ENCODE data around the gene KANK2. TPM values are rescaled to one million over a fixed set of nuclear protein-coding genes. Genes with fewer than 3 reads are reported as not detected.
"Not testable (repeated sequence)": the region's sequence is repeated elsewhere in the genome, so short reads cannot be mapped to it uniquely, and the experiment has no call there.

The KANK2 gene
- polyA plus RNA-seq, 1 of the 3 experiments (the other 2 are of a cell fraction), result 92.4 TPM

DNA sequence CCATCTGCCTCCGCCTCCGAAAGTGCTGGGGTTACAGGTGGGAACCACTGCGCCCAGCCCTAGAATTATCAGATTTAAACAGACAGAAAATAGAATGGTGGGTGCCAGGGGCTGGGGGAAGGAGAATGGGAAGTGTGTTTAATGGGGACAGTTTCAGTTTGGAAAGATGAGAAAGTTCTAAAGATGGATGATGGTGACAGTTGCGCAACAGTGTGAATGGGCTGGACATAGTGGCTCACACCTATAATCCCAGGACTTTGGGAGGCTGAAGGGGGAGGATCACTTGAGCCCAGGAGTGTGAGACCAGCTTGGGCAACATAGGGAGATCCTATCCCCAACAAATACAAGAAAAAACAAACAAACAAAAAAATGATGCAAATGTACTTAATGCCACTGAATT is 15.9 kb downstream of the KANK2 start:
- H3K36me3 ChIP-seq (replicated peaks in 1 of 2; ENCODE audit: control insufficient read depth in 1 of 2, insufficient read depth in 2 of 2, low read length in 1 of 2), result peaks cover 7 to 75% of the 10 kb centered on the region in 2 experiments
- peaks cover 57% of the 10 kb centered on the region for H3K79me2 ChIP-seq (ENCODE audit: insufficient read depth)
- WGBS (ENCODE audit: low lambda C conversion rate), result 94% methylated on average over 4 of the region's 4 CpGs

GRCh38 chr19:11180975-11181374 is 16.4 kb downstream of the KANK2 start:
- H3K9ac ChIP-seq; H4K20me1 ChIP-seq (ENCODE audit: insufficient read depth); H3K4me1 ChIP-seq (ENCODE audit: control insufficient read depth in 1 of 2, insufficient read depth in 2 of 2, low read depth in 1 of 2, low read length in 1 of 2); H3K4me2 ChIP-seq; H3K4me3 ChIP-seq (ENCODE audit: low read depth in 2 of 2, low read length in 1 of 2); DNase-seq; H2AFZ ChIP-seq (ENCODE audit: low read depth); POLR2A ChIA-PET; H3K27ac ChIP-seq (ENCODE audit: low read depth in 2 of 2, low read length in 1 of 2); H3K9me2 ChIP-seq; H3K9me3 ChIP-seq; H3F3A ChIP-seq (replicated peaks; ENCODE audit: insufficient read depth); H3K27me3 ChIP-seq (ENCODE audit: insufficient read depth): not testable (repeated sequence)
- peaks cover 57% of the 10 kb centered on the region for H3K79me2 ChIP-seq (ENCODE audit: insufficient read depth)
- CTCF ChIA-PET, result interaction anchor here (0.8 kb wide), 1 partner anchor 55 kb away, joined by 4 read pairs; no protein-coding TSS in a partner anchor
- 87% methylated on average over 8 of the region's 8 CpGs for WGBS (ENCODE audit: low lambda C conversion rate)
- H3K36me3 ChIP-seq (replicated peaks in 1 of 2; ENCODE audit: control insufficient read depth in 1 of 2, insufficient read depth in 2 of 2, low read length in 1 of 2), result peaks cover 12 to 79% of the 10 kb centered on the region in 2 experiments

More for the DNA sequence above, 15.9 kb downstream of the KANK2 start:
- peaks cover 7% of the 10 kb centered on the region for H3F3A ChIP-seq (replicated peaks; ENCODE audit: insufficient read depth)
- H3K4me3 ChIP-seq (ENCODE audit: low read depth in 2 of 2, low read length in 1 of 2), result no peak overlapping the region
- CTCF ChIA-PET, result no interaction called here
- no peaks in the 10 kb centered on the region for H3K27me3 ChIP-seq (ENCODE audit: insufficient read depth)
- no peak for DNase-seq
- H3K27ac ChIP-seq (ENCODE audit: low read depth in 2 of 2, low read length in 1 of 2), result no peak overlapping the region
- H3K4me2 ChIP-seq, result no peak overlapping the region
- H2AFZ ChIP-seq (ENCODE audit: low read depth), result no peak overlapping the region
- H3K9me3 ChIP-seq, result no peaks in the 10 kb centered on the region
- H3K4me1 ChIP-seq (ENCODE audit: control insufficient read depth in 1 of 2, insufficient read depth in 2 of 2, low read depth in 1 of 2, low read length in 1 of 2), result no peaks in the 10 kb centered on the region
- H3K9ac ChIP-seq, result no peak overlapping the region
- peaks cover 4% of the 10 kb centered on the region; the same call in 1 of the 2 replicates for H4K20me1 ChIP-seq (ENCODE audit: insufficient read depth)
- POLR2A ChIA-PET, result no interaction called here
- no peaks in the 10 kb centered on the region for H3K9me2 ChIP-seq
- TF ChIP-seq FOXM1 (IDR thresholded peaks at IDR 0.05; ENCODE audit: low read depth) (no peak), EP300 (IDR thresholded peaks at IDR 0.05; ENCODE audit: borderline replicate concordance in 1 of 2, low read depth in 1 of 2, low read length in 1 of 2) (no peak), GABPA (IDR thresholded peaks at IDR 0.05; ENCODE audit: low read depth) (no peak), GATA2 (CRISPR knock-in tag; IDR thresholded peaks at IDR 0.05) (no peak), EZH2phosphoT487 (IDR thresholded peaks at IDR 0.05; ENCODE audit: borderline replicate concordance, low read depth) (no peak), TCF12 (IDR thresholded peaks at IDR 0.05) (no peak), FOSL2 (IDR thresholded peaks at IDR 0.05; ENCODE audit: borderline replicate concordance, low read depth) (no peak), TEAD4 (IDR thresholded peaks at IDR 0.05; ENCODE audit: borderline replicate concordance, insufficient read depth) (no peak), MEF2A (IDR thresholded peaks at IDR 0.05; ENCODE audit: borderline replicate concordance, low read depth) (no peak), SMC3 (IDR thresholded peaks at IDR 0.05; ENCODE audit: low read depth, low read length) (no peak), FOXJ3 (CRISPR knock-in tag; IDR thresholded peaks at IDR 0.05) (no peak), TAF1 (IDR thresholded peaks at IDR 0.05; ENCODE audit: borderline replicate concordance, low read depth, low read length) (no peak)

DNA sequence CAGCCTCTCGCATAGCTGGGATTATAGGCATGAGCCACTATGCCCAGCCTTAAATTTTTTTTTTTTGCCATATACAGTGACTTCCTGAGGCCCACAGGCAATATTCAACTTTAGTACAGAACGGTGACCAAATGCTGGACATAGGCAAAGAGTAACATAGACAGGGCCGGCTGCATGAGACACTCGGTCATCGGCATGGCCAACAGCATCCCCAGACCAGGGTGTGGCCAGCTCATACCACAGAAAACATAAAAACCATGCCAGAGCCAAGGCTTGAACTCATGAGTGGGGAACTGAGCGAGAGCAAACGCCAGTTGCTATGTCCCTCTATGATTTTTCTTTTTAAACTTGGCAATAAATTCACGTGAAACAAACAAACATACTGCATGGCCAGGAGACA is 17.0 kb downstream of the KANK2 start:
- Histone ChIP-seq H3K4me3 (ENCODE audit: low read depth in 2 of 2, low read length in 1 of 2) (no peak overlapping the region), H3K9ac (no peak overlapping the region), H3K27me3 (ENCODE audit: insufficient read depth) (no peaks in the 10 kb centered on the region), H3K9me3 (no peaks in the 10 kb centered on the region), H2AFZ (ENCODE audit: low read depth) (no peak overlapping the region), H3K4me1 (ENCODE audit: control insufficient read depth in 1 of 2, insufficient read depth in 2 of 2, low read depth in 1 of 2, low read length in 1 of 2) (no peaks in the 10 kb centered on the region), H3K79me2 (ENCODE audit: insufficient read depth) (peaks cover 52% of the 10 kb centered on the region), H3K27ac (ENCODE audit: low read depth in 2 of 2, low read length in 1 of 2) (no peak overlapping the region), H3K36me3 (replicated peaks in 1 of 2; ENCODE audit: control insufficient read depth in 1 of 2, insufficient read depth in 2 of 2, low read length in 1 of 2) (peaks cover 18 to 74% of the 10 kb centered on the region in 2 experiments), H4K20me1 (ENCODE audit: insufficient read depth) (peaks cover 4% of the 10 kb centered on the region; the same call in 1 of the 2 replicates), H3F3A (replicated peaks; ENCODE audit: insufficient read depth) (peaks cover 7% of the 10 kb centered on the region), H3K9me2 (no peaks in the 10 kb centered on the region), H3K4me2 (no peak overlapping the region)
- POLR2A ChIA-PET, result no interaction called here
- no peak for TF ChIP-seq SIN3A (IDR thresholded peaks at IDR 0.05; ENCODE audit: borderline replicate concordance, low read depth, low read length)
- no peak for TF ChIP-seq YY1 (IDR thresholded peaks at IDR 0.05; ENCODE audit: low read depth)
- TF ChIP-seq MXI1 (IDR thresholded peaks at IDR 0.05; ENCODE audit: low read depth, low read length), result no peak
- no peak for TF ChIP-seq MAX (IDR thresholded peaks at IDR 0.05; ENCODE audit: low read depth)
- no peak for TF ChIP-seq SMC3 (IDR thresholded peaks at IDR 0.05; ENCODE audit: low read depth, low read length)
- TF ChIP-seq GABPA (IDR thresholded peaks at IDR 0.05; ENCODE audit: low read depth), result no peak
- no peak for TF ChIP-seq RXRA (IDR thresholded peaks at IDR 0.05; ENCODE audit: borderline replicate concordance, low read depth)
- no peak for TF ChIP-seq POLR2AphosphoS5 (IDR thresholded peaks at IDR 0.05; ENCODE audit: low read depth, low read length)
- TF ChIP-seq ELF1 (IDR thresholded peaks at IDR 0.05), result no peak
- TF ChIP-seq NRF1 (IDR thresholded peaks at IDR 0.05; ENCODE audit: low read depth, low read length), result no peak
- TF ChIP-seq RCOR1 (IDR thresholded peaks at IDR 0.05; ENCODE audit: low read length), result no peak
- TF ChIP-seq TCF12 (IDR thresholded peaks at IDR 0.05), result no peak
- CTCF ChIA-PET, result interaction anchor here (0.8 kb wide), 1 partner anchor 54 kb away, joined by 4 read pairs; no protein-coding TSS in a partner anchor
- no peak for DNase-seq
- 96% methylated on average over 8 of the region's 8 CpGs for WGBS (ENCODE audit: low lambda C conversion rate)

Data from SK-N-SH (cell line).